PFSK-1 (cell line): ENCODE data around the gene MTUS2.

Experiments used
- FOXP2 ChIP-seq: optimal IDR thresholded peaks from 2 replicates; pipeline ENCODE3; 2011; ENCODE audit warnings: borderline replicate concordance, control low read depth, inconsistent platforms; ENCODE audit not compliant: insufficient read depth; ENCODE audit errors: extremely low read length, extremely low read depth
- REST ChIP-seq, 2 experiments: IDR thresholded peaks; 2 replicates each; pipeline versions ENCODE4 v1.6.1 to v1.8.0; 2011 to 2012; ENCODE audit warnings: low read depth in 2 of 2, low read length in 2 of 2, control low read depth in 1 of 2, inconsistent platforms in 1 of 2, mild to moderate bottlenecking in 1 of 2, moderate library complexity in 1 of 2; ENCODE audit not compliant: insufficient read depth in 1 of 2
- SIN3A ChIP-seq: IDR thresholded peaks from 2 replicates; pipeline ENCODE4 v1.6.1; 2012; ENCODE audit warnings: mild to moderate bottlenecking, low read length, moderate library complexity, borderline replicate concordance; ENCODE audit not compliant: insufficient read depth
- TAF1 ChIP-seq: IDR thresholded peaks from 2 replicates; pipeline ENCODE4 v1.6.1; 2012; ENCODE audit warnings: low read length, control low read depth, borderline replicate concordance; ENCODE audit not compliant: insufficient read depth

- no peak for TF ChIP-seq REST (IDR thresholded peaks at IDR 0.05; ENCODE audit: insufficient read depth in 1 of 2, low read depth in 2 of 2, low read length in 2 of 2)
- TF ChIP-seq FOXP2: no peak
- TF ChIP-seq SIN3A: no peak
- no peak for TF ChIP-seq TAF1
Measured at GRCh38 chr13:29402166-29402636, 582.1 kb downstream of the MTUS2 start.
